Choroid plexus epithelial cell (primary cell): Measurements from ENCODE around the gene TEKT1.

Source experiments
- DNase-seq: peaks from one replicate; pipeline ENCODE4 v3.0.0-alpha.2; 2010; ENCODE audit warnings: low read depth
- H3K4me3 ChIP-seq: 2 replicates; pipeline ENCODE4 v1.5.1; 2011; ENCODE audit warnings: low read depth, mild to moderate bottlenecking, control low read depth, low read length, moderate library complexity
- CTCF ChIP-seq: conservative IDR thresholded peaks from 2 replicates; pipeline ENCODE4 v1.5.1; 2011; ENCODE audit warnings: low read depth, mild to moderate bottlenecking, control low read depth, inconsistent platforms, low read length, moderate library complexity

Gene TEKT1

DNA sequence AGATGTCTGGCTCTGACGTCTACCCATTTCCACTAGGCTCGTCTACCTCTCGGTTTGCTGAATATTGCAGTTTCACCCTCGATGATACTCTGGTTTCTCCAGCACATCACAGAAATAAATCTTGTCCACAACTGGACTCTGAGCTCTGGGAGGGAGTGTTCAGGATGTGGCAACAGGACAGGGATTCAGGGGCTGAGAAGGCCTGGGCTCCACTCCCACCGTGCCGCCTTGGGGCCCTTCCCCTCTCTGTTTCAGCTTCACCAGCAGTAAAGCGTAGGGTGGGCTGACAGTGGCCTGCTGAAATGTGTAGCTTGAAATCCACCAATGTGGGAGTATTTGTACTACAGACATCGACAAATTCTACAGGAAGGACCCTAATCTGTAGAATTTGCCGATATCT, 20.0 kb downstream of the TEKT1 start:
- no peak overlapping the region for H3K4me3 ChIP-seq

GRCh38 chr17:6800422-6801027, 31.0 kb downstream of the TEKT1 start:
- no peak for DNase-seq
- no peak overlapping the region for H3K4me3 ChIP-seq
- TF ChIP-seq CTCF, result no peak

More for the DNA sequence above, 20.0 kb downstream of the TEKT1 start:
- TF ChIP-seq CTCF, result no peak
- no peak for DNase-seq

DNA sequence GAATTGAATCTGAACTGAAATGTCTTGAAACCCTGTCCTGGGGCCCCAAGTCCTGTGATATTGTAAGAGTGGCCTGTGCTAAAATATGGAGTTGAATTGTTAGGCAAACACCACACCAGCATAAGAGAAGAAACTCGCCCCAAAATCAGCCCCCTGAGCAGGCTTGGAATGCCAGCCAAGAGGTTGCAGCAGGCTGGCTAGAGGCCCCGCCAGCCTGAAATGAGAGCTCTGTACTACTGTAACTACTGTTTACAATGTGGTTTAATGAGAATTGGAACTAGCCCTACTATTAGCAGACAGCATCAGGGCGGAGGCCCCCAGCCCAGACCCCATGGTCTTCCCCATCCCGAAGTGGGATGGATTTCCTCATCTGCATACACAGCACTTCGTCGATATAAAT, 31.8 kb downstream of the TEKT1 start:
- TF ChIP-seq CTCF, result no peak
- no peak overlapping the region for H3K4me3 ChIP-seq
- no peak for DNase-seq

DNA sequence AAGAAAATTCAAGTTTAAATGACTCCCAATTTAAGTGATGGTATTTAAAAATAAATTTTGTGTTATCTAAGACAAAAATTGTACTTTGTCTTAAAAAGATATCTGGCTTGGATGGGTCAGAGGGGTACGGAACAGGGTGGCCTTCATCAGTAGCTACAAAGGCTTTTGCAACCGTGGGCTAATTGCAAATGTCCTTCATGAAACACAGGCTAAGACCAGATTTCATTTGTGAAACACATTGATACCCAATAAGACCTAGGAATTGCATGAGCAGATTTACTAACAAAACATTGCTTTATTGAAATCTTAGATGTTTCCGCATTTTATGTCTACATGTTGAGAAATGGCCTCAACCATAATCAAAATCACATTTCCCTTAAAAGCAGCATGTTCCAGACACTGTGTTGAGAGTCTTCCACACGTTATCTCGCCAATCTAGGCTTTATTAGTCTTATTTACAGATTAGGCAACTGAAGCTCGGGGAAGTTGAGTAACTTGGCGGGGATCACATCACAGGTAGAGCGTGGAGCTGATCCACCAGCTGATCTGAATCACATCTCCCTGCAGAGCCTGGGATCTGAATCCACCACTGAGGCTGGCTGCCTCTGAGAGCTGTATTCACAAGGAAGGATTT, 33.7 kb downstream of the TEKT1 start:
- H3K4me3 ChIP-seq, result no peak overlapping the region
- no peak for TF ChIP-seq CTCF
- no peak for DNase-seq

DNA sequence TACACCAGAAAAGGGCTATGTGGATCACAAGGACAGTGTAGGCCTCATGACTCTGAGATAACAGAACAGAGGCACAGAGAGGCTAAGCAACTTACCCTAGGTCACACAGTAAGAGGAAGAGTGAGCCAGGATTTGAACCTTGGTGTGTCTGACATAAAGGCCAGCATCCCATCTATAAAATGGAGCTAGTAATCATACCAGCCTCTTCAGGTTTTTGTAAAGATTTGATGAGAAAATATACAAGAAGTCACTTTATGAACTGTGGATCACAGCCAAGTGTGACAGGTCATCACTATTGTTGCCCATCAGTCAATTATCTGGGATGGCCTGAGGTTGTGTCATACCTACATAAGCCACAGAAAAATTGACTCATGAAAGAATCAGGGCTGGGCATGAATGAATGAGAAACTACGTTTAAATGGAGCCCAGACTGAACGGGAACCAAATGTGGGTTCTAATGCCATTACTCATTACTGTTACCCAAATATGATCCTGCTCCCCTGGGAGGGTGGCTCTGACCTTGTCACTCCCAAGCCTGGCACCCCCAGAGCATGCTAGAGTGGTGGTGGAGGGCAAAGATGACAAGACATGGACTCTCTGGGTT, 34.5 kb downstream of the TEKT1 start:
- no peak overlapping the region for H3K4me3 ChIP-seq
- no peak for DNase-seq
- no peak for TF ChIP-seq CTCF

DNA sequence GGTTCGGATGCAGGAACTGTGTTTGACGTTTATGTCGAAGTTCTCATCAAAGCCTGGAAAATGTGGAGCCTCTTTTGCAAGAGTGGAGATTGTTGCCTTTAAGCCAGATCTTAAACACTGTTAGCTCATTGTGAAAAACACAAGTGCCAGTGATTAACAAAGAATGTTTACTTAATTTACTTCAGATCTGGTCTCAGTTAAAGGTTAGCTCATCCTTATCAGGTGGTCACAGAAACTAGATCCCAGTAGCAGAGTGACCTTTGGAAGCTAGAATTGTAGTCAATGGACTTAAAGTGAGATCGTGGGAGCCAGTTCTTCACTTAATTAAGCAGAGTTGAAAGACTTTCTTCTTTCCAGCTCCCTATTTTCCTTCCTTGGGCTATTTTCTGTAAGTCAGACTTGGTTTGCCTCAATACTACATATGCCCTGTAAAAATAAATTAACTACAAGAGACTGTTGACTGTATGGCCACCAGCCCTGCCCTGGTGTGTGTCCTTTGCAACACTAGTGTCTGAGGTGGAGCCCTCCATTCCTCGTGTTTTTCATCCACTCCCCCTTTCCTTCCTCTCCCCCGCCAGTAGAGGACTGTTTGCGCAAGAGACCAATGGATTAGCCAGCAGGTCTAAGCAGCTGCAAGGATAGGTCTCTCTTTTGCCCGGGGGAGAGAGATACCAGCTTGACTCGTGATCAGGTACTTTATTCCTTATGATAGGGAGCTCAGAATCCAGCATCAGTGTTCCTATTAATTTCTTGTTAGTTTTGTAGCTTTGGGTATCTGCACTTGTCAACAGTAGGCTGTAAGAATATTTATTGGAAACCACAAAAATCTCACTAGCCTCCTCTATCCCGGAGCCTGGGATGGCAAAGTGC, 35.3 kb downstream of the TEKT1 start:
- H3K4me3 ChIP-seq, result no peak overlapping the region
- no peak for TF ChIP-seq CTCF
- no peak for DNase-seq
